Endothelial cell of umbilical vein (primary cell): ENCODE data around the gene SLC6A19. TPM values are rescaled to one million over a fixed set of nuclear protein-coding genes. Genes with fewer than 3 reads are reported as not detected.
"Not testable (repeated sequence)": the region's sequence is repeated elsewhere in the genome, so short reads cannot be mapped to it uniquely, and the experiment has no call there.

Experiments used
- BruUV-seq: library from RNA; stranded (reverse); fragments of 400-500 nt; replicated peaks from 2 replicates; lab custom pipeline; 2021; lab: Mats Ljungman, UMichigan
- CTCF ChIA-PET: fragments of 300-600, 350-600 bp; sonication (Branson Sonifier 250); formaldehyde crosslinking; loops from one replicate; lab custom pipeline; 2021; ENCODE audit warnings: antibody characterized with exemption, inconsistent platforms; lab: Charles Lee
- POLR2A ChIA-PET: fragments of 300-600, 350-600 bp; sonication (Branson Sonifier 250); formaldehyde crosslinking; loops from one replicate; lab custom pipeline; 2021; ENCODE audit warnings: antibody characterized with exemption, inconsistent platforms; lab: Charles Lee
- DNase-seq: peaks from one replicate; pipeline ENCODE4 v3.0.0-alpha.2; 2011; ENCODE audit warnings: low read depth, low spot score
- FAIRE-seq: peaks from 2 replicates; lab custom pipeline; 2011; peaks lifted over from hg19 to GRCh38; lab: Jason Lieb, UNC
- H2AFZ ChIP-seq: 2 replicates; pipeline ENCODE4 v1.6.0; 2012; ENCODE audit warnings: low read depth, low read length, control low read depth, inconsistent platforms
- H3K27ac ChIP-seq: 2 replicates; pipeline ENCODE4 v1.5.1; 2011; ENCODE audit warnings: low read depth, mild to moderate bottlenecking, control low read depth, low read length, moderate library complexity; ENCODE audit not compliant: insufficient read depth
- H3K27me3 ChIP-seq, 2 experiments: 2 replicates each; pipeline versions ENCODE4 v1.6.0 to v1.6.1; 2011; ENCODE audit warnings: low read length in 2 of 2, mixed read lengths in 1 of 2; ENCODE audit not compliant: control insufficient read depth in 2 of 2, insufficient read depth in 2 of 2
- H3K36me3 ChIP-seq, 2 experiments: 2 replicates in 1 of 2; 3 replicates in 1 of 2; pipeline ENCODE4 v1.5.1; 2011; ENCODE audit warnings: low read length in 2 of 2, mild to moderate bottlenecking in 1 of 2, moderate library complexity in 1 of 2; ENCODE audit not compliant: control insufficient read depth in 2 of 2, insufficient read depth in 2 of 2; ENCODE audit errors: extremely low read depth in 1 of 2
- H3K4me1 ChIP-seq: 3 replicates; pipeline ENCODE4 v1.5.1; 2011; ENCODE audit warnings: mild to moderate bottlenecking, low read length; ENCODE audit not compliant: control insufficient read depth, insufficient read depth; ENCODE audit errors: extremely low read depth
- H3K4me2 ChIP-seq: 2 replicates; pipeline ENCODE4 v1.6.1; 2011; ENCODE audit warnings: low read length, control low read depth, mixed read lengths; ENCODE audit not compliant: insufficient read depth
- H3K4me3 ChIP-seq, 3 experiments: fragments of 200-600 bp in 1 of 3; sonication (generic), shearing (Covaris generic) in 1 of 3; replicated peaks in 1 of 3; 2 replicates each; pipeline ENCODE4 v1.5.1; 2011 to 2016; ENCODE audit warnings: control low read depth in 3 of 3, low read length in 3 of 3, mild to moderate bottlenecking in 2 of 3, inconsistent platforms in 1 of 3, low read depth in 1 of 3, moderate library complexity in 1 of 3; ENCODE audit not compliant: insufficient read depth in 1 of 3
- H3K79me2 ChIP-seq: 2 replicates; pipeline ENCODE4 v1.6.0; 2012; ENCODE audit warnings: low read length, inconsistent platforms; ENCODE audit not compliant: control insufficient read depth, insufficient read depth
- H3K9ac ChIP-seq: replicated peaks from 2 replicates; pipeline ENCODE3; 2011; ENCODE audit warnings: low read length, control low read depth; ENCODE audit not compliant: insufficient read depth; ENCODE audit errors: extremely low read depth
- H3K9me1 ChIP-seq: replicated peaks from 3 replicates; pipeline ENCODE4 v1.6.0; 2011; ENCODE audit warnings: mild to moderate bottlenecking, low read length; ENCODE audit not compliant: control insufficient read depth, insufficient read depth; ENCODE audit errors: extremely low read depth
- H3K9me3 ChIP-seq: replicated peaks from 2 replicates; pipeline ENCODE4 v1.5.1; 2012; ENCODE audit warnings: low read length, inconsistent platforms; ENCODE audit not compliant: control insufficient read depth, insufficient read depth
- H4K20me1 ChIP-seq: replicated peaks from 2 replicates; pipeline ENCODE3; 2011; ENCODE audit warnings: mild to moderate bottlenecking, low read length; ENCODE audit not compliant: control insufficient read depth, insufficient read depth; ENCODE audit errors: extremely low read depth
- EZH2 ChIP-seq: IDR thresholded peaks from 2 replicates; pipeline ENCODE4 v1.6.1; 2012; ENCODE audit warnings: borderline replicate concordance, low read depth, mild to moderate bottlenecking, moderate library complexity, low read length, inconsistent platforms; ENCODE audit not compliant: severe bottlenecking
- GATA2 ChIP-seq: IDR thresholded peaks from 2 replicates; pipeline ENCODE4 v1.7.0; 2011; ENCODE audit warnings: low read depth, mild to moderate bottlenecking, moderate library complexity, mixed read lengths, low read length; ENCODE audit not compliant: insufficient read length, insufficient read depth
- MAX ChIP-seq: IDR thresholded peaks from 2 replicates; pipeline ENCODE4 v1.6.1; 2011; ENCODE audit not compliant: insufficient read depth, insufficient read length
- dilution Hi-C: fragments of 300-500 bp; cut with MboI; formaldehyde crosslinking; loops from one replicate; pipeline ENCODE4 v1.15.0; 2019; ENCODE audit warnings: low sequenced_read_pairs; ENCODE audit not compliant: extremely low pct_ligation_motif_present
- intact Hi-C: fragments of 100-400 bp; cut with micrococcal nuclease; formaldehyde crosslinking; loops from one replicate; pipeline ENCODE4 v1.10.0; 2022
- polyA plus RNA-seq, 4 experiments: library from polyadenylated mRNA; depleted of rRNA in 3 of 4; stranded (reverse) in 3 of 4; unstranded in 1 of 4; fragments of >200 nt; gene quantifications; 2 replicates each; pipeline versions ENCODE4 v1.2.1 to v1.2.3, GENCODE V29; 2011 to 2012; ENCODE audit warnings: missing spikeins in 1 of 4
- total RNA-seq: library from RNA; stranded (reverse); gene quantifications from 2 replicates; pipeline ENCODE4 v1.2.3, GENCODE V29; 2021

Gene SLC6A19
- total and polyA plus RNA-seq, 2 donors (not counting 3 experiments of a cell fraction or from before 2014, with no cell fraction given), result not detected

GRCh38 chr5:1156754-1157460 lies 44.5 kb upstream of the SLC6A19 start:
- Histone ChIP-seq H3K36me3 (no peaks in the 10 kb centered on the region), H3K27ac (no peak overlapping the region), H3K9ac (no peak overlapping the region), H3K4me1 (no peaks in the 10 kb centered on the region), H3K4me2 (no peak overlapping the region), H3K4me3 (no peak overlapping the region), H2AFZ (no peak overlapping the region), H3K9me1 (no peaks in the 10 kb centered on the region), H3K79me2 (no peaks in the 10 kb centered on the region), H3K27me3 (peaks cover 20 to 23% of the 10 kb centered on the region in 2 experiments), H4K20me1 (no peaks in the 10 kb centered on the region), H3K9me3 (no peaks in the 10 kb centered on the region)
- intact Hi-C loops, result no loop called here
- POLR2A ChIA-PET, result no interaction called here
- CTCF ChIA-PET, result interaction anchor here (0.9 kb wide), 1 partner anchor 217 kb away, joined by 3 read pairs; no protein-coding TSS in a partner anchor
- dilution Hi-C loops, result no loop called here
- TF ChIP-seq MAX (no peak), GATA2 (no peak), EZH2 (no peak)
- FAIRE-seq, result no peak
- BruUV-seq, result no TSS peak
- DNase-seq, result no peak

- H3K27ac ChIP-seq, H3K4me3 ChIP-seq, H3K9me1 ChIP-seq, H3K9ac ChIP-seq, DNase-seq, H3K4me2 ChIP-seq, dilution Hi-C loops, BruUV-seq, H3K79me2 ChIP-seq, H3K9me3 ChIP-seq, H3K36me3 ChIP-seq, H4K20me1 ChIP-seq, intact Hi-C loops, FAIRE-seq, H2AFZ ChIP-seq, POLR2A ChIA-PET, H3K4me1 ChIP-seq: not testable (repeated sequence)
- peaks cover 20 to 23% of the 10 kb centered on the region in 2 experiments for H3K27me3 ChIP-seq
- CTCF ChIA-PET, result interaction anchor here (0.9 kb wide), 1 partner anchor 217 kb away, joined by 3 read pairs; no protein-coding TSS in a partner anchor
These were observed 43.9 kb upstream of the SLC6A19 start for GRCh38 chr5:1157461-1157986.
